KMS-11 (cell line): ENCODE results near the gene RAET1E.

Experiments
- H2AFZ ChIP-seq: fragments of 200-600 bp; sonication (generic); 2 replicates; pipeline ENCODE4 v1.6.1; 2016; ENCODE audit warnings: antibody characterized with exemption, mixed run types, low read depth
- H3K27ac ChIP-seq: fragments of 200-600 bp; sonication (generic); 2 replicates; pipeline ENCODE4 v1.6.1; 2016; ENCODE audit warnings: mild to moderate bottlenecking, mixed run types
- H3K27me3 ChIP-seq: fragments of 200-600 bp; sonication (generic); 2 replicates; pipeline ENCODE4 v1.6.1; 2017; ENCODE audit warnings: mild to moderate bottlenecking, low read depth, mixed run types, moderate library complexity; ENCODE audit not compliant: insufficient read depth
- H3K36me3 ChIP-seq: fragments of 200-600 bp; sonication (generic); 2 replicates; pipeline ENCODE4 v1.6.1; 2017; ENCODE audit warnings: mild to moderate bottlenecking, mixed run types; ENCODE audit not compliant: insufficient read depth
- H3K4me1 ChIP-seq: fragments of 200-600 bp; sonication (generic); 2 replicates; pipeline ENCODE4 v1.6.1; 2016; ENCODE audit warnings: mild to moderate bottlenecking, low read depth, mixed run types; ENCODE audit not compliant: poor library complexity, severe bottlenecking
- H3K4me2 ChIP-seq: fragments of 200-600 bp; sonication (generic); 2 replicates; pipeline ENCODE4 v1.7.0; 2016; ENCODE audit warnings: mild to moderate bottlenecking, mixed run types
- H3K4me3 ChIP-seq: fragments of 200-600 bp; sonication (generic); IDR thresholded peaks from 2 replicates; pipeline ENCODE4 v1.6.1; 2017; ENCODE audit warnings: low read depth, low read length, mixed read lengths; ENCODE audit not compliant: insufficient read depth
- H3K79me2 ChIP-seq: fragments of 200-600 bp; sonication (generic); 2 replicates; pipeline ENCODE4 v1.6.1; 2016; ENCODE audit warnings: low read depth, mixed run types; ENCODE audit not compliant: insufficient read depth
- H3K9ac ChIP-seq: fragments of 200-600 bp; sonication (generic); 2 replicates; pipeline ENCODE4 v1.6.1; 2016; ENCODE audit warnings: mild to moderate bottlenecking, mixed run types
- H4K20me1 ChIP-seq: fragments of 200-600 bp; sonication (generic); 2 replicates; pipeline ENCODE4 v1.6.1; 2016; ENCODE audit warnings: mild to moderate bottlenecking, mixed run types; ENCODE audit not compliant: insufficient read depth
- TF ChIP-seq, protein P1 (sequence below): fragments of 200-600 bp; sonication (generic); conservative IDR thresholded peaks from 2 replicates; pipeline ENCODE4 v1.6.1; 2017; ENCODE audit warnings: low read depth, mild to moderate bottlenecking, antibody characterized with exemption, low read length, moderate library complexity, mixed read lengths

The RAET1E gene

DNA sequence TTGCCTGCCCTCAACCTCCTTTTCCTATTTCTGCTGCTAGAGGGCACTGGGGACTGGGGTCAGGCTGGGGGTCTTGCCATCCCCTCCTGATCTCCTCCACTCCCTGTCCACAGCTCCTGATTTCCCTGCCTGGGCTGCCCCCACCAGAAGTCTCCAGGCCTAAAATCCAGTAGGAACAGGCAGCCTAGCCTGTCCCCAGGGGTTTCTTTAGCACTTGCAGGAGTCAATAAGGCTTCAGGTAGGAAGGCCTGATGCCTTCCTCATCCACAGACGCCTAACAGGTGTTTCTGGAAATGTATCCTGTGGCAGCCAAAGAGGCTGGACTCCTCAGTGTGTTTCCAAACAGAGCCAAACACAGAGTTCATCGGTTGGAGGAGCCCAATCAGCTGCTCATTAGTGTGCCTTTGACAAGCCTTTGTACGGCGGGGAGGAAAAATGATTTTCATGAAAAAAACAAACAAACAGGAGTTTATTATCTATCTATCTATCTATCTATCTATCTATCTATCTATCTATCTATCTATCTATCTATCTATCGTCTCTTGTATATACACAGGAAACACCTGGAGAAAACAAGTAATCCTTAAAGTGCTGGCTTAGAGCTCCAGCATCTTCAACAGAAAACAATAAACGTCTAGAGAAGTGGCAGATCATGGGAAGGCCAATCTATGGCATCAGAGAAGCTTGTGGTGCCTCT, 3.7 kb upstream of the RAET1E start:
- Histone ChIP-seq H3K27ac (no peak overlapping the region), H3K27me3 (peaks cover 2% of the 10 kb centered on the region; the same call in 1 of the 2 replicates), H3K4me2 (no peak overlapping the region), H4K20me1 (no peaks in the 10 kb centered on the region), H2AFZ (no peak overlapping the region), H3K9ac (no peak overlapping the region), H3K36me3 (no peaks in the 10 kb centered on the region), H3K4me3 (no peak overlapping the region), H3K79me2 (no peaks in the 10 kb centered on the region), H3K4me1 (no peaks in the 10 kb centered on the region)
- TF ChIP-seq, protein P1, sequence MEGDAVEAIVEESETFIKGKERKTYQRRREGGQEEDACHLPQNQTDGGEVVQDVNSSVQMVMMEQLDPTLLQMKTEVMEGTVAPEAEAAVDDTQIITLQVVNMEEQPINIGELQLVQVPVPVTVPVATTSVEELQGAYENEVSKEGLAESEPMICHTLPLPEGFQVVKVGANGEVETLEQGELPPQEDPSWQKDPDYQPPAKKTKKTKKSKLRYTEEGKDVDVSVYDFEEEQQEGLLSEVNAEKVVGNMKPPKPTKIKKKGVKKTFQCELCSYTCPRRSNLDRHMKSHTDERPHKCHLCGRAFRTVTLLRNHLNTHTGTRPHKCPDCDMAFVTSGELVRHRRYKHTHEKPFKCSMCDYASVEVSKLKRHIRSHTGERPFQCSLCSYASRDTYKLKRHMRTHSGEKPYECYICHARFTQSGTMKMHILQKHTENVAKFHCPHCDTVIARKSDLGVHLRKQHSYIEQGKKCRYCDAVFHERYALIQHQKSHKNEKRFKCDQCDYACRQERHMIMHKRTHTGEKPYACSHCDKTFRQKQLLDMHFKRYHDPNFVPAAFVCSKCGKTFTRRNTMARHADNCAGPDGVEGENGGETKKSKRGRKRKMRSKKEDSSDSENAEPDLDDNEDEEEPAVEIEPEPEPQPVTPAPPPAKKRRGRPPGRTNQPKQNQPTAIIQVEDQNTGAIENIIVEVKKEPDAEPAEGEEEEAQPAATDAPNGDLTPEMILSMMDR = no peak

DNA sequence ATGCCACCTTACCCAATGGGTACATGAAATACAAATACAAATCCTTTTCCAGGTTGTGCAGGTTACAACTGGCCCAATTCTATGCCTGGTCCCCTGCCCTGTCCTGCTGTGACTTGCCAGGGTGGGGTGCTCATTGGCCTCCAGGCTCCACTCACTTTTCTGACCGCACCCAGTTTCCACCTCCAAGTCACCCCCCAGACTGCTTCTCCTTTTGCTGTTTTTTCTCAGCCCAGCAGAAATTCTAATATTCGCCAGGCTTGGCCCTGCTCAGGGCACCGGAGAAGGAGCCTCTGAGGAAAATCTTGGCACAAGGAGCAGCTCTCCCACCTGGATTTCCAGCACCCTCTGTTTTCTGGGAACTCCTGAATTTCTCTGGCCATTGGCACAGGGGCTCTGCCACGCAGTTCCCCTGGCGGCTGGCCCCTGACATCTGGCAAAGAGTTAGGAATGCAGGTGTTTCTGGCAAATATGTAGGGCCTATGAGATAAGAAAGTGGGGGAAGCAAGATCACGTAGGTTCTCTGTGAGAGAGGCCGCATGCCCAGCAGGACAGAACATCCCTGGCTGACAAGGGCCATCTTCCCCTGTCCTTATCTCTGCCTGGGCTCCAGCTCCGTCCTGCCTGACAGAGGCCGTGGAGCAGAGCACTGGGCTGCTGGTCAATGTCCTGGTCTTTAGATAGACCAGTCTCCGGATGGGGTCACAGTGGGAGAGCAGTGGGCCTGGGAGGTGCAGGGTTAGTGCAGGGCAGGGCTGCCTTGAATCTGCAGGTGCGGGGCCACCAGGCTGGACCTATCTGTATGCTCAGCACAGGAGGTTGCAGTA, 2.9 kb upstream of the RAET1E start:
- Histone ChIP-seq H3K4me2 (no peak overlapping the region), H4K20me1 (no peaks in the 10 kb centered on the region), H3K27ac (no peak overlapping the region), H3K36me3 (no peaks in the 10 kb centered on the region), H3K9ac (no peak overlapping the region), H2AFZ (no peak overlapping the region), H3K4me1 (no peaks in the 10 kb centered on the region), H3K4me3 (no peak overlapping the region), H3K79me2 (no peaks in the 10 kb centered on the region), H3K27me3 (no peaks in the 10 kb centered on the region)
- TF ChIP-seq, protein P1 = no peak

DNA sequence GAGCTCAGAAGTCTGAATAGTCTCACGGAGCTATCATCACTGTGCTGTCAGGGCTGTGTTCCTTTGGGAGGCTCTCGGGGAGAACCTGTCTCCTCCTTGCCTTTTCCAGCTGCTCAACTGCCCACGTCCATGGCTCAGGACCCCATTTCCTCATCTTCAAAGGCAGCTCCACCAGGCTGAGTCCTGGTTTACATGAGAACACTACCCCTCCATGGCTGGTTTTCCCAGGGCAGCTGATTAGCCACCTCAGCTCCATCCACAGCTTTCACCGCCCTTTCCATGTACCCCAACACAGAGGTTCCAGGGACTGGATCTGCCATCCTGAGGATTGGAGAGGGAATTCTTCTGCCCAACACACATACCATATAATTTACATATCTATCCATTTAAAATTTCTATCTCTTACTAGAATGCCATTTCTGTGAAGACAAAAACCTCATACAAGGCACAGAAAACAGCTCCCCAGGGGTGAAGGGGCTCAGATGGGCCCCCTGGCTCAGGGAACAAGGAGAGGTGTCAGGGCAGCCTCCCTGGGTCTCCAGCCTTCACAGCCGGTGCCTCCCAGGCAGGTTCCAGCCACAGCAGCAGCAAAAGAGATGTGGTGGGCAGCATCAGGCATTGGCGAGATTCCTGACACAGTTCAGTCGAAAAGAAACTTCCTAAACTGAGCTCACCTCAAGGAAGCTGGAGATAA, 2.2 kb upstream of the RAET1E start:
- Histone ChIP-seq H3K79me2 (no peaks in the 10 kb centered on the region), H3K36me3 (no peaks in the 10 kb centered on the region), H4K20me1 (no peaks in the 10 kb centered on the region), H3K4me3 (no peak overlapping the region), H3K27me3 (no peaks in the 10 kb centered on the region), H3K4me2 (no peak overlapping the region), H3K4me1 (no peaks in the 10 kb centered on the region), H3K9ac (no peak overlapping the region), H2AFZ (no peak overlapping the region), H3K27ac (no peak overlapping the region)
- TF ChIP-seq, protein P1 = no peak

GRCh38 chr6:149899486-149899885, 1.6 kb upstream of the RAET1E start:
- TF ChIP-seq, protein P1 = no peak
- Histone ChIP-seq H4K20me1 (no peaks in the 10 kb centered on the region), H3K4me2 (no peak overlapping the region), H3K4me1 (no peaks in the 10 kb centered on the region), H3K27me3 (no peaks in the 10 kb centered on the region), H3K9ac (no peak overlapping the region), H3K4me3 (no peak overlapping the region), H3K36me3 (no peaks in the 10 kb centered on the region), H3K27ac (no peak overlapping the region), H3K79me2 (no peaks in the 10 kb centered on the region), H2AFZ (no peak overlapping the region)
